PC-9 (cell line): ENCODE data around the gene CYP3A4. TPM values are rescaled to one million over a fixed set of nuclear protein-coding genes. Genes with fewer than 3 reads are reported as not detected.

Source experiments
- BruUV-seq: library from RNA; stranded (reverse); fragments of 400-500 nt; replicated peaks from 2 replicates; lab custom pipeline; 2021; lab: Mats Ljungman, UMichigan
- CTCF ChIA-PET: fragments of 300-600 bp; sonication (Branson Sonifier 250); formaldehyde crosslinking; loops from one replicate; lab custom pipeline; 2022; ENCODE audit warnings: antibody characterized with exemption; lab: Charles Lee
- POLR2A ChIA-PET: fragments of 300-600 bp; sonication (Branson Sonifier 250); formaldehyde crosslinking; loops from one replicate; lab custom pipeline; 2022; ENCODE audit warnings: antibody characterized with exemption; ENCODE audit not compliant: unreplicated experiment; lab: Charles Lee
- DNase-seq, 2 experiments: peaks; one replicate each; pipeline versions ENCODE4 v3.0.0 to v3.0.0-alpha.2; 2015 to 2022; ENCODE audit warnings: mixed read lengths in 1 of 2
- H2AFZ ChIP-seq: fragments of 200-600 bp; sonication (generic); 2 replicates; pipeline ENCODE4 v1.8.1; 2017; ENCODE audit warnings: antibody characterized with exemption
- H3F3A ChIP-seq: fragments of 200-600 bp; sonication (generic); 2 replicates; pipeline ENCODE4 v1.8.1; 2017; ENCODE audit warnings: antibody characterized with exemption, mild to moderate bottlenecking, low read depth; ENCODE audit not compliant: insufficient read depth
- H3K27ac ChIP-seq: fragments of 200-600 bp; sonication (generic); 2 replicates; pipeline ENCODE4 v1.6.1; 2016; ENCODE audit warnings: mixed run types
- H3K27me3 ChIP-seq: fragments of 200-600 bp; sonication (generic); 2 replicates; pipeline ENCODE4 v1.6.1; 2016; ENCODE audit warnings: low read depth, mixed run types; ENCODE audit not compliant: insufficient read depth
- H3K36me3 ChIP-seq: fragments of 200-600 bp; sonication (generic); 2 replicates; pipeline ENCODE4 v1.6.1; 2016; ENCODE audit warnings: low read depth, mixed run types
- H3K4me1 ChIP-seq: fragments of 200-600 bp; sonication (generic); replicated peaks from 2 replicates; pipeline ENCODE4 v1.6.1; 2016; ENCODE audit warnings: mixed run types; ENCODE audit not compliant: insufficient read depth
- H3K4me2 ChIP-seq: fragments of 200-600 bp; sonication (generic); 2 replicates; pipeline ENCODE4 v1.6.1; 2017; ENCODE audit warnings: mixed run types
- H3K4me3 ChIP-seq: fragments of 200-600 bp; sonication (generic); 2 replicates; pipeline ENCODE4 v1.6.1; 2016; ENCODE audit warnings: mixed run types
- H3K79me2 ChIP-seq: fragments of 200-600 bp; sonication (generic); 2 replicates; pipeline ENCODE4 v1.6.1; 2017; ENCODE audit warnings: low read depth, mixed run types
- H3K9me2 ChIP-seq: fragments of 200-600 bp; sonication (generic); 2 replicates; pipeline ENCODE4 v1.8.1; 2017; ENCODE audit warnings: mild to moderate bottlenecking; ENCODE audit not compliant: insufficient read depth
- H3K9me3 ChIP-seq: fragments of 200-600 bp; sonication (generic); 2 replicates; pipeline ENCODE4 v1.8.1; 2016; ENCODE audit warnings: low read depth; ENCODE audit not compliant: insufficient read depth
- H4K20me1 ChIP-seq: fragments of 200-600 bp; sonication (generic); 2 replicates; pipeline ENCODE4 v1.8.1; 2017; ENCODE audit not compliant: insufficient read depth
- CTCF ChIP-seq: fragments of 200-600 bp; sonication (generic); conservative IDR thresholded peaks from 2 replicates; pipeline ENCODE4 v1.6.1; 2017; ENCODE audit warnings: mixed run types, antibody characterized with exemption, mild to moderate bottlenecking, moderate library complexity
- EZH2 ChIP-seq: fragments of 200-600 bp; sonication (generic); IDR thresholded peaks from 2 replicates; pipeline ENCODE4 v1.8.0; 2017; ENCODE audit warnings: antibody characterized with exemption, low read depth
- intact Hi-C: fragments of 100-400 bp; cut with micrococcal nuclease; formaldehyde crosslinking; loops from one replicate; pipeline ENCODE4 v1.10.0; 2022; ENCODE audit not compliant: unreplicated experiment
- total RNA-seq: library from RNA; stranded (reverse); gene quantifications from 2 replicates; pipeline ENCODE4 v1.2.3, GENCODE V29; 2021

The CYP3A4 gene
- total RNA-seq, 1 experiment from 2014 or later = not detected

- TF ChIP-seq CTCF (no peak), EZH2 (no peak)
- Histone ChIP-seq H3K79me2 (no peaks in the 10 kb centered on the region), H3K36me3 (no peaks in the 10 kb centered on the region), H3K4me3 (no peak overlapping the region), H4K20me1 (no peaks in the 10 kb centered on the region), H2AFZ (no peak overlapping the region), H3K9me3 (no peaks in the 10 kb centered on the region), H3F3A (peaks cover 8% of the 10 kb centered on the region; the same call in 1 of the 2 replicates), H3K27me3 (peaks cover 18% of the 10 kb centered on the region), H3K4me2 (no peak overlapping the region), H3K27ac (no peak overlapping the region), H3K4me1 (peaks cover 11% of the 10 kb centered on the region), H3K9me2 (no peaks in the 10 kb centered on the region)
- no peak for DNase-seq
- intact Hi-C loops = no loop called here
- ChIA-PET CTCF (no interaction called here), POLR2A (interaction anchor here (0.6 kb wide), 1 partner anchor 116 kb away, joined by 5 read pairs; no protein-coding TSS in a partner anchor)
- no TSS peak for BruUV-seq
Measured at GRCh38 chr7:99822731-99823718, 39.0 kb upstream of the CYP3A4 start.

GRCh38 chr7:99820408-99821027, 36.5 kb upstream of the CYP3A4 start:
- TF ChIP-seq CTCF (no peak), EZH2 (no peak)
- no peak overlapping the region for H3K4me2 ChIP-seq
- POLR2A ChIA-PET = no interaction called here
- H3K79me2 ChIP-seq = no peaks in the 10 kb centered on the region
- no peaks in the 10 kb centered on the region for H3K9me3 ChIP-seq
- intact Hi-C loops = no loop called here
- H3K9me2 ChIP-seq = no peaks in the 10 kb centered on the region
- H3K4me1 ChIP-seq = no peaks in the 10 kb centered on the region
- no peaks in the 10 kb centered on the region for H3F3A ChIP-seq
- DNase-seq = no peak
- CTCF ChIA-PET = no interaction called here
- no peaks in the 10 kb centered on the region for H4K20me1 ChIP-seq
- peaks cover 18% of the 10 kb centered on the region for H3K27me3 ChIP-seq
- H3K27ac ChIP-seq = no peak overlapping the region
- no TSS peak for BruUV-seq
- H3K4me3 ChIP-seq = no peak overlapping the region
- H3K36me3 ChIP-seq = no peaks in the 10 kb centered on the region
- H2AFZ ChIP-seq = no peak overlapping the region

GRCh38 chr7:99808766-99809165, 24.8 kb upstream of the CYP3A4 start:
- Histone ChIP-seq H3K9me3 (peaks cover 15% of the 10 kb centered on the region; the same call in 1 of the 2 replicates), H3K27me3 (peaks cover 3% of the 10 kb centered on the region; the same call in 1 of the 2 replicates), H3K27ac (no peak overlapping the region), H3F3A (no peaks in the 10 kb centered on the region), H3K79me2 (no peaks in the 10 kb centered on the region), H3K4me3 (no peak overlapping the region), H3K4me1 (no peaks in the 10 kb centered on the region), H3K9me2 (no peaks in the 10 kb centered on the region), H4K20me1 (no peaks in the 10 kb centered on the region), H3K36me3 (no peaks in the 10 kb centered on the region), H2AFZ (no peak overlapping the region), H3K4me2 (no peak overlapping the region)
- BruUV-seq = no TSS peak
- DNase-seq = no peak
- intact Hi-C loops = no loop called here
- ChIA-PET POLR2A (no interaction called here), CTCF (no interaction called here)
- TF ChIP-seq EZH2 (no peak), CTCF (no peak)
